Neuronal stem cell (in vitro differentiated cells): ENCODE measurements around the gene BLOC1S2.

Experiments
- DNase-seq: peaks from one replicate; pipeline ENCODE4 v3.0.0-alpha.2; 2013; ENCODE audit warnings: low spot score
- H2AFZ ChIP-seq: one replicate; pipeline ENCODE4 v1.6.1; 2013; ENCODE audit warnings: mild to moderate bottlenecking, low read length, inconsistent platforms
- H2AK5ac ChIP-seq: 2 replicates; pipeline ENCODE4 v1.6.1; 2013; ENCODE audit warnings: low read depth, mild to moderate bottlenecking, inconsistent platforms, low read length, moderate library complexity, mixed read lengths
- H2BK120ac ChIP-seq: 2 replicates; pipeline ENCODE4 v1.6.1; 2013; ENCODE audit warnings: low read depth, mild to moderate bottlenecking, inconsistent platforms, low read length, moderate library complexity, mixed read lengths
- H2BK12ac ChIP-seq: one replicate; pipeline ENCODE4 v1.6.1; 2013; ENCODE audit warnings: low read length, inconsistent platforms
- H2BK15ac ChIP-seq: 2 replicates; pipeline ENCODE4 v1.6.1; 2013; ENCODE audit warnings: mild to moderate bottlenecking, low read length, inconsistent platforms, mixed read lengths
- H2BK5ac ChIP-seq: one replicate; pipeline ENCODE4 v1.6.1; 2013; ENCODE audit warnings: inconsistent platforms, mild to moderate bottlenecking, low read length, moderate library complexity
- H3K14ac ChIP-seq: one replicate; pipeline ENCODE4 v1.6.1; 2013; ENCODE audit warnings: low read length, inconsistent platforms
- H3K18ac ChIP-seq: 2 replicates; pipeline ENCODE4 v1.6.1; 2013; ENCODE audit warnings: low read length, inconsistent platforms
- H3K23ac ChIP-seq: 2 replicates; pipeline ENCODE4 v1.6.1; 2013; ENCODE audit warnings: low read depth, mild to moderate bottlenecking, mixed read lengths, low read length, inconsistent platforms; ENCODE audit not compliant: poor library complexity
- H3K27ac ChIP-seq: replicated peaks from 3 replicates; pipeline ENCODE4 v1.5.1; 2013; ENCODE audit warnings: low read length, inconsistent platforms
- H3K27me3 ChIP-seq, 3 experiments: 2 replicates each; pipeline ENCODE4 v1.6.1; 2013; ENCODE audit warnings: low read length in 3 of 3, mild to moderate bottlenecking in 2 of 3, inconsistent platforms in 1 of 3, low read depth in 1 of 3, mixed read lengths in 1 of 3, moderate library complexity in 1 of 3; ENCODE audit not compliant: control insufficient read depth in 3 of 3, insufficient read depth in 3 of 3
- H3K36me3 ChIP-seq, 2 donors: replicated peaks in 1 of 2; 2 replicates each; pipeline ENCODE4 v1.6.1; 2013; ENCODE audit warnings: low read length in 2 of 2; ENCODE audit not compliant: control insufficient read depth in 2 of 2, insufficient read depth in 2 of 2
- H3K4ac ChIP-seq: 2 replicates; pipeline ENCODE4 v1.6.1; 2013; ENCODE audit warnings: inconsistent platforms, mild to moderate bottlenecking, low read length, moderate library complexity
- H3K4me1 ChIP-seq, 2 donors: 1 replicate in 1 of 2; 2 replicates in 1 of 2; pipeline ENCODE4 v1.6.1; 2013; ENCODE audit warnings: low read length in 2 of 2, low read depth in 1 of 2; ENCODE audit not compliant: control insufficient read depth in 2 of 2, insufficient read depth in 1 of 2
- H3K4me2 ChIP-seq: one replicate; pipeline ENCODE4 v1.6.1; 2013; ENCODE audit warnings: mild to moderate bottlenecking, low read length, inconsistent platforms; ENCODE audit not compliant: insufficient read depth, poor library complexity, severe bottlenecking
- H3K4me3 ChIP-seq, 2 donors: 2 replicates each; pipeline ENCODE4 v1.5.1; 2013; ENCODE audit warnings: low read length in 2 of 2, mild to moderate bottlenecking in 2 of 2, inconsistent platforms in 1 of 2, moderate library complexity in 1 of 2
- H3K79me1 ChIP-seq: one replicate; pipeline ENCODE4 v1.6.1; 2013; ENCODE audit warnings: low read depth, mild to moderate bottlenecking, inconsistent platforms, low read length, moderate library complexity
- H3K9ac ChIP-seq: one replicate; pipeline ENCODE4 v1.6.1; 2013; ENCODE audit warnings: mild to moderate bottlenecking, low read depth, low read length, inconsistent platforms; ENCODE audit not compliant: poor library complexity
- H3K9me3 ChIP-seq, 2 donors: replicated peaks in 1 of 2; 2 replicates each; pipeline versions ENCODE3 to v1.6.1; 2013; ENCODE audit warnings: low read length in 2 of 2, mild to moderate bottlenecking in 2 of 2, inconsistent platforms in 1 of 2, low read depth in 1 of 2, mixed read lengths in 1 of 2, moderate library complexity in 1 of 2; ENCODE audit not compliant: control insufficient read depth in 2 of 2, insufficient read depth in 1 of 2
- H4K8ac ChIP-seq: one replicate; pipeline ENCODE4 v1.6.1; 2013; ENCODE audit warnings: low read depth, mild to moderate bottlenecking, inconsistent platforms, low read length, moderate library complexity
- H4K91ac ChIP-seq: one replicate; pipeline ENCODE4 v1.6.1; 2013; ENCODE audit warnings: low read length, low read depth, mild to moderate bottlenecking, inconsistent platforms; ENCODE audit not compliant: poor library complexity
- WGBS, 2 donors: extraction: QIAGEN DNeasy Blood & Tissue Kit; methylation state at CpG; one replicate each; pipeline ENCODE4 v1.1.7; 2013; ENCODE audit warnings: missing lambda C conversion rate in 2 of 2, mixed read lengths in 1 of 2; ENCODE audit not compliant: insufficient read length in 2 of 2, insufficient replicate concordance in 1 of 2; ENCODE audit errors: extremely low coverage in 2 of 2; 5-methylcytosine and 5-hydroxymethylcytosine counted together

The BLOC1S2 gene

DNA sequence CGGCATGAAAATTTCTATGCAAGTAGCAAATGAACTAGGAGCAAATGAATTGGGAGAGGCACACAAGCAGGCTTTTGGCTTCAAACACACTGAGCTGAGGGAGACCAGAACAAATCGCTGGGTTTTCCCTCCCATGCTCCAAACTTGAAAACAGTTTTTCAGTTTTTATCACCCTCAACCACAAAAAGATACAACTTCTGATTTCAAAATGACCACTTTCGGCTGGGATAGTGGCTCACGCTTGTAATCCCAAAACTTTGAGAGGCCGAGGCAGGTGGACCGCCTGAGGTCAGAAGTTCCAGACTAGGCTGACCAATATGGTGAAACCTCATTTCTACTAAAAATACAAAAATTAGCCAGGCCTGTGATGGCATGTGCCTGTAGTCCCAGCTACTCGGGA lies 48.1 kb downstream of the BLOC1S2 start:
- H3K23ac ChIP-seq = no peak overlapping the region
- no peaks in the 10 kb centered on the region for H3K9me3 ChIP-seq
- H2BK15ac ChIP-seq = no peak overlapping the region
- WGBS, 2 donors = no CpG with 5 or more reads among the region's 7 CpGs
- peaks cover 7 to 86% of the 10 kb centered on the region in 2 donors for H3K36me3 ChIP-seq
- no peaks in the 10 kb centered on the region for H3K79me1 ChIP-seq
- H3K27ac ChIP-seq = no peak overlapping the region
- H3K4me1 ChIP-seq = no peaks in the 10 kb centered on the region
- H2AFZ ChIP-seq = no peak overlapping the region
- no peak overlapping the region for H3K14ac ChIP-seq
- H2BK120ac ChIP-seq = no peak overlapping the region
- no peak overlapping the region for H3K4me3 ChIP-seq
- H3K27me3 ChIP-seq = no peaks in the 10 kb centered on the region
- no peak overlapping the region for H3K4me2 ChIP-seq
- no peak overlapping the region for H3K18ac ChIP-seq
- H2BK12ac ChIP-seq = no peak overlapping the region
- H3K9ac ChIP-seq = no peak overlapping the region
- H2AK5ac ChIP-seq = no peak overlapping the region
- no peak overlapping the region for H2BK5ac ChIP-seq
- no peak for DNase-seq
- H4K91ac ChIP-seq = no peak overlapping the region
- H3K4ac ChIP-seq = no peak overlapping the region
- H4K8ac ChIP-seq = no peak overlapping the region

DNA sequence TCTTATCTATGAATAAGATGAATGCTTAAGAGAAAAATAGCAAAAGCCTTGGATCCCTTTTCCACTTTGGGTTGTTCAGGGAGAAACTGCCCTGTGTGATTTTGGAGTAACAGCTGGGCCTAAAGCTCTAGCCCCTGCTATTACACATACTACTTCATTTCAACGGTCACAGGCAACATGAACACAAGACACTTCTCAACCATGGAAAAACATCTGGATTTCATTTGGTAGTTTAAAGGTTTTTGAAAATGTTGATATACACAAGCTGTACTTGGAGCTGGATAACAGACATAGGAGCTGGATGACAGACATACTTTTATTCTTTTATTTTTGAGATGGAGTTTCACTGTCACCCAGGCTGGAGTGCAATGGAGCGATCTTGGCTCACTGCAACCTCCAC lies 54.4 kb downstream of the BLOC1S2 start:
- no peak overlapping the region for H3K27ac ChIP-seq
- H3K4me3 ChIP-seq = no peak overlapping the region
- no peak overlapping the region for H2BK15ac ChIP-seq
- H3K23ac ChIP-seq = no peak overlapping the region
- peaks cover 0 to 2% (median 0%) of the 10 kb centered on the region in 3 experiments for H3K27me3 ChIP-seq
- peaks cover 7 to 58% of the 10 kb centered on the region in 2 donors for H3K36me3 ChIP-seq
- H3K9ac ChIP-seq = no peak overlapping the region
- H2AK5ac ChIP-seq = no peak overlapping the region
- no peak overlapping the region for H3K18ac ChIP-seq
- H4K91ac ChIP-seq = no peak overlapping the region
- peaks cover 7% of the 10 kb centered on the region for H3K79me1 ChIP-seq
- no peak overlapping the region for H2BK5ac ChIP-seq
- H3K4me1 ChIP-seq = peaks cover 1 to 3% of the 10 kb centered on the region in 2 donors
- no peak overlapping the region for H3K14ac ChIP-seq
- no peak overlapping the region for H3K4me2 ChIP-seq
- no peak overlapping the region for H2BK12ac ChIP-seq
- WGBS, 2 donors = no CpG with 5 or more reads among the region's 2 CpGs
- H4K8ac ChIP-seq = no peak overlapping the region
- H2AFZ ChIP-seq = no peak overlapping the region
- H3K9me3 ChIP-seq = peaks cover 0 to 2% of the 10 kb centered on the region in 2 donors
- no peak for DNase-seq
- no peak overlapping the region for H2BK120ac ChIP-seq
- H3K4ac ChIP-seq = no peak overlapping the region

DNA sequence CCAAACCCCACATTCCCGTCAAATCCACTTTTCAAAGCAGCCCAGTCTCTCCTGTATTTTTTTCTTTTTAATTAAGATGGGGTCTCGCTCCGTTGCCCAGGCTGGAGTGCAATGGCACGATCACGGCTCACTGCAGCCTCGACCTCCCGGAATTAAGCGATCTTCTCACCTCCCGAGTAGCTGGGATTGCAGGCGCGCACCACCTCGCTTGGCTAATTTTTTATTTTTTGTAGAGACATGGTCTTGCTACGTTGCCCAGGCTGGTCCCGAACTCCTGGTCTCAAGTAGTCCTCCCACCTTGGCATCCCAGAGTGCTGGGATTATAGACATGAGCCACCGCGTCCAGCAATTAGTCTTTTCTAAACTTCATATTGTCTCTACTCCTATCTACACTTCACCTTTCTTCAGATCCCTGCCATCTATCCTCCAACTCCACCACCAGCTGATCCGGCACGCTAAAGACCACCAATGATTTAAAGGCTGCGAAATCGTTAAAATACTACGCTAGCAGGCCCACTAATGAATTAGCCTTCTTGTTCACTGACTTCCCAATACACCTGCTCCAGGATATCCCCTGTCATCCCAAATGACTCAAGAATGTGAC lies 56.6 kb downstream of the BLOC1S2 start:
- Histone ChIP-seq H3K4me2 (peak overlapping the region; percentile 46), H3K27ac (no peak overlapping the region), H2BK5ac (no peak overlapping the region), H3K79me1 (peaks cover 7% of the 10 kb centered on the region), H3K4me1 (peaks cover 1 to 3% of the 10 kb centered on the region in 2 donors), H3K23ac (no peak overlapping the region), H3K18ac (no peak overlapping the region), H3K4me3 (peak overlapping the region; percentile 65 to 88), H3K4ac (no peak overlapping the region), H2AFZ (peak overlapping the region; percentile 94), H3K9me3 (peaks cover 0 to 2% of the 10 kb centered on the region in 2 donors), H3K14ac (no peak overlapping the region), H3K36me3 (peaks cover 8 to 50% of the 10 kb centered on the region in 2 donors), H2AK5ac (no peak overlapping the region), H2BK12ac (no peak overlapping the region), H4K91ac (no peak overlapping the region), H2BK15ac (no peak overlapping the region), H2BK120ac (no peak overlapping the region), H3K27me3 (peaks cover 0 to 2% (median 0%) of the 10 kb centered on the region in 3 experiments), H4K8ac (no peak overlapping the region), H3K9ac (no peak overlapping the region)
- no CpG with 5 or more reads among the region's 21 CpGs for WGBS, 2 donors
- DNase-seq = no peak

DNA sequence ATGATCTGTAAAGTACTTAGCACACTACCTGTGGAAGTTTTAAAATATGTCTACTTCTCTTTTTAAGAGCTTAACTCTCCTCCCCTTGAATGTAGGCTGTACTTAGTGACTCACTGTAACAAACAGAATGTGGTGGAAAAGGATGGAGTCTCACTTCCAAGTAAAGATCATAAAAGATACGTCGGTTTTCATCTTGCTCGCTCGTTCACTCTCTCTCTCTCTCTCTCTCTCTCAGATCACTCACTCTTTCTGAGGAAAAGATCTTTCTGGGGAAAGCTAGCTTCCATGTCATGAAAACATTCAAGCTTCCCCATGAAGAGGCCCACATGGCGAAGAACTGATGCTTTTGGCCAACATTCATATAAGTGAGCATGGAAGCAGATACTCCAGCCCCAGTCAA lies 62.6 kb downstream of the BLOC1S2 start:
- Histone ChIP-seq H3K9ac (no peak overlapping the region), H2BK15ac (no peak overlapping the region), H3K79me1 (peaks cover 3% of the 10 kb centered on the region), H3K27ac (no peak overlapping the region), H3K18ac (no peak overlapping the region), H2BK120ac (no peak overlapping the region), H3K36me3 (peaks cover 9 to 70% of the 10 kb centered on the region in 2 donors), H4K91ac (no peak overlapping the region), H3K23ac (no peak overlapping the region), H3K4me2 (no peak overlapping the region), H3K27me3 (peaks cover 0 to under 1% (median 0%) of the 10 kb centered on the region in 3 experiments), H3K9me3 (peaks cover 0 to under 1% of the 10 kb centered on the region in 2 donors), H4K8ac (no peak overlapping the region), H3K4me3 (no peak overlapping the region), H3K14ac (no peak overlapping the region), H2AK5ac (no peak overlapping the region), H3K4ac (no peak overlapping the region), H2BK12ac (no peak overlapping the region), H3K4me1 (peaks cover under 1 to 3% of the 10 kb centered on the region in 2 donors), H2BK5ac (no peak overlapping the region), H2AFZ (no peak overlapping the region)
- no peak for DNase-seq
- WGBS, 2 donors = no CpG with 5 or more reads among the region's 5 CpGs
